GM23338 (cell line): ENCODE measurements around the gene CCND1. TPM values are rescaled to one million over a fixed set of nuclear protein-coding genes. Genes with fewer than 3 reads are reported as not detected.

Experiments
- ATAC-seq: fragments of 200-7000 bp; cut with Tn5 transposase; 3 replicates; pipeline ENCODE4 v1.9.1; 2020
- DNase-seq: peaks from one replicate; pipeline ENCODE4 v3.0.0-alpha.2; 2015; ENCODE audit warnings: low spot score
- H2AFZ ChIP-seq: fragments of 200-600 bp; sonication (generic); 2 replicates; pipeline ENCODE4 v1.8.0; 2016; ENCODE audit warnings: antibody characterized with exemption, mild to moderate bottlenecking, moderate library complexity
- H3F3A ChIP-seq: fragments of 200-600 bp; sonication (generic); replicated peaks from 2 replicates; pipeline ENCODE4 v1.8.0; 2017; ENCODE audit warnings: antibody characterized with exemption, mixed run types, low read depth
- H3K27ac ChIP-seq: fragments of 200-600 bp; sonication (generic); 2 replicates; pipeline ENCODE4 v1.6.1; 2016; ENCODE audit warnings: low read depth
- H3K27me3 ChIP-seq: fragments of 200-600 bp; sonication (generic); 2 replicates; pipeline ENCODE4 v1.8.0; 2016; ENCODE audit warnings: mild to moderate bottlenecking, mixed run types, moderate library complexity; ENCODE audit not compliant: insufficient read depth
- H3K36me3 ChIP-seq: fragments of 200-600 bp; sonication (generic); 2 replicates; pipeline ENCODE4 v1.8.0; 2016; ENCODE audit warnings: mild to moderate bottlenecking; ENCODE audit not compliant: insufficient read depth
- H3K4me1 ChIP-seq: fragments of 200-600 bp; sonication (generic); 2 replicates; pipeline ENCODE4 v1.8.0; 2016; ENCODE audit warnings: mild to moderate bottlenecking, moderate library complexity; ENCODE audit not compliant: insufficient read depth
- H3K4me2 ChIP-seq: fragments of 200-600 bp; sonication (generic); 2 replicates; pipeline ENCODE4 v1.7.1; 2017; ENCODE audit warnings: mixed run types
- H3K4me3 ChIP-seq: fragments of 200-600 bp; sonication (generic); 2 replicates; pipeline ENCODE4 v1.6.1; 2016; ENCODE audit warnings: mixed run types
- H3K79me2 ChIP-seq: fragments of 200-600 bp; sonication (generic); replicated peaks from 2 replicates; pipeline ENCODE4 v1.8.0; 2017; ENCODE audit warnings: mild to moderate bottlenecking; ENCODE audit not compliant: insufficient read depth
- H3K9me2 ChIP-seq: fragments of 200-600 bp; sonication (generic); 2 replicates; pipeline ENCODE4 v1.8.0; 2017; ENCODE audit not compliant: insufficient read depth
- H4K20me1 ChIP-seq: fragments of 200-600 bp; sonication (generic); replicated peaks from 2 replicates; pipeline ENCODE4 v1.8.0; 2017; ENCODE audit warnings: mild to moderate bottlenecking; ENCODE audit not compliant: insufficient read depth
- H3K27ac Mint-ChIP-seq: 2 replicates; pipeline ENCODE4 v1.8.0; 2020; ENCODE audit warnings: inconsistent platforms, mild to moderate bottlenecking, moderate library complexity, mixed read lengths
- H3K27me3 Mint-ChIP-seq: 3 replicates; pipeline ENCODE4 v1.8.0; 2022; ENCODE audit warnings: low read depth, mild to moderate bottlenecking, moderate library complexity, mixed read lengths, inconsistent platforms; ENCODE audit not compliant: insufficient read depth, poor library complexity
- H3K36me3 Mint-ChIP-seq: 3 replicates; pipeline ENCODE4 v1.8.0; 2021; ENCODE audit warnings: low read depth, mild to moderate bottlenecking, inconsistent platforms, moderate library complexity, mixed read lengths
- H3K4me1 Mint-ChIP-seq: 3 replicates; pipeline ENCODE4 v1.8.0; 2020; ENCODE audit warnings: mild to moderate bottlenecking, inconsistent platforms, mixed read lengths
- H3K4me3 Mint-ChIP-seq: 3 replicates; pipeline ENCODE4 v1.8.0; 2021; ENCODE audit warnings: moderate library complexity, mild to moderate bottlenecking, inconsistent platforms, mixed read lengths
- H3K9me3 Mint-ChIP-seq: 3 replicates; pipeline ENCODE4 v1.8.0; 2020; ENCODE audit warnings: moderate library complexity, mild to moderate bottlenecking, inconsistent platforms, mixed read lengths
- CREB1 ChIP-seq: fragments of 250-450 bp; sonication (Bioruptor Pico); IDR thresholded peaks from 2 replicates; pipeline ENCODE4 v1.5.0; 2020; ENCODE audit warnings: low read depth, mild to moderate bottlenecking, moderate library complexity
- EZH2phosphoT487 ChIP-seq: fragments of 200-600 bp; sonication (generic); IDR thresholded peaks from one replicate; pipeline ENCODE4 v1.8.1; 2018; ENCODE audit warnings: antibody characterized with exemption; ENCODE audit not compliant: unreplicated experiment
- JUNB ChIP-seq: IDR thresholded peaks from one replicate; pipeline ENCODE4 v1.6.1; 2016; ENCODE audit warnings: antibody characterized with exemption; ENCODE audit not compliant: unreplicated experiment
- NANOG ChIP-seq: IDR thresholded peaks from 2 replicates; pipeline ENCODE4 v1.6.1; 2016; ENCODE audit warnings: antibody characterized with exemption, borderline replicate concordance
- POLR2AphosphoS5 ChIP-seq: IDR thresholded peaks from 2 replicates; pipeline ENCODE4 v1.6.1; 2016; ENCODE audit warnings: antibody characterized with exemption, low read depth
- STAT1 ChIP-seq: IDR thresholded peaks from one replicate; pipeline ENCODE4 v1.6.1; 2016; ENCODE audit warnings: antibody characterized with exemption; ENCODE audit not compliant: unreplicated experiment
- ZNF114 ChIP-seq: fragments of 250-450 bp; sonication (Bioruptor Pico); IDR thresholded peaks from 2 replicates; pipeline ENCODE4 v1.5.0; 2020; ENCODE audit warnings: mild to moderate bottlenecking, moderate library complexity
- ZNF331 ChIP-seq: fragments of 250-450 bp; sonication (Bioruptor Pico); IDR thresholded peaks from 2 replicates; pipeline ENCODE4 v1.5.0; 2020; ENCODE audit warnings: low read depth, mild to moderate bottlenecking, moderate library complexity
- polyA plus RNA-seq: library from polyadenylated mRNA; unstranded; fragments of >200 nt; fragmentation: Nextera tagmentation; extraction: Ambion mirVana; gene quantifications from 2 replicates; pipeline ENCODE4 v1.2.1, GENCODE V29; 2016
- total RNA-seq: library from RNA; depleted of rRNA; stranded (reverse); fragments of >200 nt; shearing (Covaris generic); gene quantifications from 2 replicates; pipeline ENCODE4 v1.2.3, GENCODE V29; 2014
- TF ChIP-seq, protein P1 (sequence below): IDR thresholded peaks from one replicate; pipeline ENCODE4 v1.6.1; 2018; ENCODE audit warnings: antibody characterized with exemption; ENCODE audit not compliant: unreplicated experiment
- TF ChIP-seq, protein P2 (sequence below): IDR thresholded peaks from 2 replicates; pipeline ENCODE4 v1.6.1; 2016; ENCODE audit warnings: antibody characterized with exemption
- TF ChIP-seq, protein P3 (sequence below), 2 experiments: fragments of 200-600 bp in 1 of 2; sonication (generic) in 1 of 2; conservative IDR thresholded peaks; 2 replicates each; pipeline versions ENCODE4 v1.5.1 to v1.6.1; 2016 to 2017; ENCODE audit warnings: antibody characterized with exemption in 2 of 2, low read depth in 2 of 2, mild to moderate bottlenecking in 2 of 2, moderate library complexity in 1 of 2

CCND1 gene
- total and polyA plus RNA-seq, 2 experiments from 2014 or later: 109 to 183 TPM

DNA sequence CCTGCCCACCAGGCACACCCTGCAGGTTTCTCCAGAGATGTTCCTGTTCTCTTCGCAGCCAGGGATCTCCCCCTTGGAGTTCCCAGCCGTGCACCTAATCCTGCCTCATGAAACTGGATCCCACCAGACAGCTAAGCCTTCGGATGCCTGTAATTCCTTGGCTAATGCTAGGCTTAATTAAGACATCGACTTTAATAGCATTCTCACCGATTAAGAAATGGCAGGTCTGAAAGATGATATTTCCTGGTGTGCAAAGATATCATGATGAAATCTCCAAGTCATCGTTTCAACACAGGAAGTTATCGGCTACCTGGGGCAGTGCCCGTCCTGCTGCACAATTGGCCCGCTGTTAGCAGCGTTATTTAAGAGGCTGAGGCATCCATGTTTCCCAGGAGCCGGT, 41.5 kb upstream of the CCND1 start (continued):
- TF ChIP-seq EZH2phosphoT487 (no peak), ZNF114 (no peak), CREB1 (no peak), NANOG (no peak), POLR2AphosphoS5 (no peak)
- TF ChIP-seq, protein P1, sequence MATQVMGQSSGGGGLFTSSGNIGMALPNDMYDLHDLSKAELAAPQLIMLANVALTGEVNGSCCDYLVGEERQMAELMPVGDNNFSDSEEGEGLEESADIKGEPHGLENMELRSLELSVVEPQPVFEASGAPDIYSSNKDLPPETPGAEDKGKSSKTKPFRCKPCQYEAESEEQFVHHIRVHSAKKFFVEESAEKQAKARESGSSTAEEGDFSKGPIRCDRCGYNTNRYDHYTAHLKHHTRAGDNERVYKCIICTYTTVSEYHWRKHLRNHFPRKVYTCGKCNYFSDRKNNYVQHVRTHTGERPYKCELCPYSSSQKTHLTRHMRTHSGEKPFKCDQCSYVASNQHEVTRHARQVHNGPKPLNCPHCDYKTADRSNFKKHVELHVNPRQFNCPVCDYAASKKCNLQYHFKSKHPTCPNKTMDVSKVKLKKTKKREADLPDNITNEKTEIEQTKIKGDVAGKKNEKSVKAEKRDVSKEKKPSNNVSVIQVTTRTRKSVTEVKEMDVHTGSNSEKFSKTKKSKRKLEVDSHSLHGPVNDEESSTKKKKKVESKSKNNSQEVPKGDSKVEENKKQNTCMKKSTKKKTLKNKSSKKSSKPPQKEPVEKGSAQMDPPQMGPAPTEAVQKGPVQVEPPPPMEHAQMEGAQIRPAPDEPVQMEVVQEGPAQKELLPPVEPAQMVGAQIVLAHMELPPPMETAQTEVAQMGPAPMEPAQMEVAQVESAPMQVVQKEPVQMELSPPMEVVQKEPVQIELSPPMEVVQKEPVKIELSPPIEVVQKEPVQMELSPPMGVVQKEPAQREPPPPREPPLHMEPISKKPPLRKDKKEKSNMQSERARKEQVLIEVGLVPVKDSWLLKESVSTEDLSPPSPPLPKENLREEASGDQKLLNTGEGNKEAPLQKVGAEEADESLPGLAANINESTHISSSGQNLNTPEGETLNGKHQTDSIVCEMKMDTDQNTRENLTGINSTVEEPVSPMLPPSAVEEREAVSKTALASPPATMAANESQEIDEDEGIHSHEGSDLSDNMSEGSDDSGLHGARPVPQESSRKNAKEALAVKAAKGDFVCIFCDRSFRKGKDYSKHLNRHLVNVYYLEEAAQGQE: no peak
- TF ChIP-seq, protein P2, sequence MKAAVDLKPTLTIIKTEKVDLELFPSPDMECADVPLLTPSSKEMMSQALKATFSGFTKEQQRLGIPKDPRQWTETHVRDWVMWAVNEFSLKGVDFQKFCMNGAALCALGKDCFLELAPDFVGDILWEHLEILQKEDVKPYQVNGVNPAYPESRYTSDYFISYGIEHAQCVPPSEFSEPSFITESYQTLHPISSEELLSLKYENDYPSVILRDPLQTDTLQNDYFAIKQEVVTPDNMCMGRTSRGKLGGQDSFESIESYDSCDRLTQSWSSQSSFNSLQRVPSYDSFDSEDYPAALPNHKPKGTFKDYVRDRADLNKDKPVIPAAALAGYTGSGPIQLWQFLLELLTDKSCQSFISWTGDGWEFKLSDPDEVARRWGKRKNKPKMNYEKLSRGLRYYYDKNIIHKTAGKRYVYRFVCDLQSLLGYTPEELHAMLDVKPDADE: no peak

DNA sequence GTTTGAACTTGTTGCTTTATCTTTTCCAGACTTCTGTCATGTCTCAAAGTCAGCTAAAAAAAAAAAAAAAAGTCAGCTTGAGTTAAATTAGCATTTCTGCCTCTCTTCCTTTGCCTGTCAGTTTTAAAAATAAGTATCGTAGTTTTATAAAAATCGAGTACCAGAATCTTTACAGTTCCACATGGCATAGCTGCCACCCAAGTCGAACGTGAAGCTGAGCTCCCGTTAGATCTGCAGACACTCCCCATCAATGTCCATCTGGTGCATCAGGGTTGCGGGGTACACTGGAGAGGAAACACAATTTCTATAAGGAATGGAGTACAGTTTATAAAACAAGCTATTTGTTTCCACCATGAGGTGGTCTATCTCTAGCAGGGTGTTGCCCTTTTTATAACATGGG, 41.0 kb upstream of the CCND1 start:
- H3K36me3 Mint-ChIP-seq: peaks cover 9% of the 10 kb centered on the region; the same call in 1 of the 3 replicates
- H3F3A ChIP-seq: 0 out of 2 replicates have a peak, but pooled peaks cover 3% of the 10 kb centered on the region
- no peak overlapping the region for H3K4me3 ChIP-seq
- no peak overlapping the region for H2AFZ ChIP-seq
- no peaks in the 10 kb centered on the region for H3K27me3 ChIP-seq
- no peaks in the 10 kb centered on the region for H3K36me3 ChIP-seq
- 0 out of 2 replicates have a peak, but pooled peaks cover 2% of the 10 kb centered on the region for H3K9me2 ChIP-seq
- no peak overlapping the region for H3K27ac Mint-ChIP-seq
- H4K20me1 ChIP-seq: no peaks in the 10 kb centered on the region
- H3K4me3 Mint-ChIP-seq: no peak overlapping the region
- no peak overlapping the region for H3K4me2 ChIP-seq
- H3K4me1 ChIP-seq: peaks cover 21% of the 10 kb centered on the region
- H3K27ac ChIP-seq: no peak overlapping the region
- H3K79me2 ChIP-seq: no peaks in the 10 kb centered on the region
- peaks cover 21% of the 10 kb centered on the region for H3K9me3 Mint-ChIP-seq
- H3K4me1 Mint-ChIP-seq: peaks cover 29% of the 10 kb centered on the region
- TF ChIP-seq, protein P1: no peak
- TF ChIP-seq CREB1 (no peak), ZNF331 (CRISPR knock-in tag) (no peak), JUNB (no peak), EZH2phosphoT487 (no peak), STAT1 (no peak)
- TF ChIP-seq, protein P3, sequence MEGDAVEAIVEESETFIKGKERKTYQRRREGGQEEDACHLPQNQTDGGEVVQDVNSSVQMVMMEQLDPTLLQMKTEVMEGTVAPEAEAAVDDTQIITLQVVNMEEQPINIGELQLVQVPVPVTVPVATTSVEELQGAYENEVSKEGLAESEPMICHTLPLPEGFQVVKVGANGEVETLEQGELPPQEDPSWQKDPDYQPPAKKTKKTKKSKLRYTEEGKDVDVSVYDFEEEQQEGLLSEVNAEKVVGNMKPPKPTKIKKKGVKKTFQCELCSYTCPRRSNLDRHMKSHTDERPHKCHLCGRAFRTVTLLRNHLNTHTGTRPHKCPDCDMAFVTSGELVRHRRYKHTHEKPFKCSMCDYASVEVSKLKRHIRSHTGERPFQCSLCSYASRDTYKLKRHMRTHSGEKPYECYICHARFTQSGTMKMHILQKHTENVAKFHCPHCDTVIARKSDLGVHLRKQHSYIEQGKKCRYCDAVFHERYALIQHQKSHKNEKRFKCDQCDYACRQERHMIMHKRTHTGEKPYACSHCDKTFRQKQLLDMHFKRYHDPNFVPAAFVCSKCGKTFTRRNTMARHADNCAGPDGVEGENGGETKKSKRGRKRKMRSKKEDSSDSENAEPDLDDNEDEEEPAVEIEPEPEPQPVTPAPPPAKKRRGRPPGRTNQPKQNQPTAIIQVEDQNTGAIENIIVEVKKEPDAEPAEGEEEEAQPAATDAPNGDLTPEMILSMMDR (conservative IDR thresholded peaks at IDR 0.05; ENCODE audit: low read depth in 2 of 2): no peak
- H3K27me3 Mint-ChIP-seq: peaks cover 10% of the 10 kb centered on the region
- ATAC-seq (no peak), DNase-seq (no peak)
